HG03432 (cell line): ENCODE measurements around the gene NID1.
"Not testable (repeated sequence)": the region's sequence is repeated elsewhere in the genome, so short reads cannot be mapped to it uniquely, and the experiment has no call there.

Source experiments
- ATAC-seq: cut with Tn5 transposase; IDR thresholded peaks from one replicate; pipeline ENCODE4 v1.9.1; 2021; ENCODE audit warnings: mild to moderate bottlenecking, moderate library complexity; ENCODE audit not compliant: unreplicated experiment

Gene NID1

GRCh38 chr1:235972691-235973090 lies 92.2 kb downstream of the NID1 start:
- ATAC-seq, result not testable (repeated sequence)

DNA sequence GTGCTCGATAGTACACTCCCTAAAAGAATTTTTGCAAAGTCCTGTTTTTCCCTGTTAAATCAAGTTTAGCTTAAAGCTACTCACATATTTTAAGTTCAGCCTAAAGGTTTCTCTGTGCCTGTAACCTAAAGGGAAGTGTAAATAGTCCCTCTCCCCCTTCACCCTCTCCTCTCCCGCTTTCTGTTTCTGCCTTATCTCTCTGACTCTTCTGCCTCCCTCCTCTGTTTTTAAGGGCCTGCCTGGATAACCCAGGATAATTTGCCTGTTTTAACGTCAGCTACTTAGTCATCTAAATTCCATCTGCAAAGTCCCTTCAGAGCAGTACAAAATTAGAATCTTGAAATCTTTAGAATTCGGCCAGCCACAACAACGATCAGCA lies 92.6 kb downstream of the NID1 start:
- peak; percentile 52 for ATAC-seq

GRCh38 chr1:235971571-235972310 lies 93.1 kb downstream of the NID1 start:
- peak; percentile 95 for ATAC-seq

- no peak for ATAC-seq
Observed at GRCh38 chr1:235971020-235971419, 93.9 kb downstream of the NID1 start.

- ATAC-seq, result no peak
Observed at GRCh38 chr1:235968831-235969230, 96.1 kb downstream of the NID1 start.

GRCh38 chr1:235966134-235966533 lies 98.8 kb downstream of the NID1 start:
- not testable (repeated sequence) for ATAC-seq

- ATAC-seq, result no peak
Observed at GRCh38 chr1:235960809-235961208, 104.1 kb downstream of the NID1 start.

- no peak for ATAC-seq
Observed at GRCh38 chr1:235958021-235958420, 106.9 kb downstream of the NID1 start.

- no peak for ATAC-seq
Observed at GRCh38 chr1:235955777-235956176, 109.1 kb downstream of the NID1 start.

DNA sequence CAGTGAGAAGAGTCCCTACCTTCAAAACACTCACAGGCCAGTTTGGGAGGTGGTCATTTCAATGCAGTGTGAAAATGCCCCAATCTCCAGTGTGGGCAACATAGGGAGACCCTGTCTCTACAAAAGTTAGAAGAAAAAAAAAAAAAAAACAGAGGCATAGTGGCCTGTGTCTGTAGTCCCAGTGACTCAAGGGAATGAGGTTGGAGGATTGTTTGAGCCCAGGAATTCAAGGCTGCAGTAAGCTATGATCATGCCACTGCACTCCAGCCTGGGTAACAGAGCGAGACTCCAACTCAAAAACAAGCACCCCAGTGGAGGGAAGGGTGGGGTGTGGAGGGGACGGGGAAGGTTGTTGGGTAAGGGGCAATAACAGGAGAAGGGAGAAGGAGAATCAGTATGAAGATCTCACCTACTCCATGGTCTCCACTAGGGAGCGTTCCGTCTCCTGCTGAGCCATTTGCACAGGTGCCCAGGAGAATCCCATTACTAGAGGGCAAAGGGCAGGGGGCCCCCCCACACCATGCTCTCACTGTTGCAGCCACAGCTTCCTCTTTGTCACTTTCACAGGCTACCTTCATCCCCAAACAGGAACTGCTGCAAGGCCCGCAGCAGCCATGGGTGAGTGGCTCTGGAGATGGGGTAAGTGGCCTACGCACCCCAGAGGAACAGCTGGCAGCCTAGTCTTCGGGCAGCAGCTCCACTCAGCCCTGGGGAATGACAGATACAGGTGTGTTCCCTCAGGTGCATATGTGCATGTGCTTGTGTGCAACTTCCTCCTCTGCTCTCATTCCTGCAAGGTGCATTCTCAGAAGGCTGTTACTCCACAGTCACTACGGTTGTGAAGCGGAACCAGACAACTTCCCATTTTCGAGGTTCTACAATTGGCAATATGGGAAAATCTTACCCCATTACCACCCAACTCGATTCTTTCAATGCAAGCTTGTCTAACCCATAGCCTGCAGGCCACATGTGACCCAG lies 110.3 kb downstream of the NID1 start:
- ATAC-seq, result peak; percentile 97

DNA sequence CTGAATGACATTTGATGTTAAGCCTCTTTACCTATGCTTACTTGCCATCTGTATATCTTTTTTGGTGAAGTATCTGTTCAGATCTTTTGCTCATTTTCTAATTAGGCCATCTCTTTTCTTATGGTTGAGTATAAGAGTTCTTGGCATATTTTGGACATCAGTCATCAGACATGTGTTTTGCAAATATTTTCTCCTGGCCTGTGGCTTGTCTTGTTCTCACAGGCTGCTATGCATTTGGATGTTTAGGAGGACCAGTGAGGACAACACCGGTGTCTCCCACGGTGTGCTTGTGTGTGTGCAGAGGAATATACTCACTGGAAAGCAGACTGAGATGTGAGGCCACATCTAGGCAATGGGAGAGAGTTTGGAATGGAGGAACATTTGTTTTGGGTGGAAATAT lies 111.1 kb downstream of the NID1 start:
- no peak for ATAC-seq

GRCh38 chr1:235952950-235953615 lies 111.8 kb downstream of the NID1 start:
- ATAC-seq, result peak; percentile 50

DNA sequence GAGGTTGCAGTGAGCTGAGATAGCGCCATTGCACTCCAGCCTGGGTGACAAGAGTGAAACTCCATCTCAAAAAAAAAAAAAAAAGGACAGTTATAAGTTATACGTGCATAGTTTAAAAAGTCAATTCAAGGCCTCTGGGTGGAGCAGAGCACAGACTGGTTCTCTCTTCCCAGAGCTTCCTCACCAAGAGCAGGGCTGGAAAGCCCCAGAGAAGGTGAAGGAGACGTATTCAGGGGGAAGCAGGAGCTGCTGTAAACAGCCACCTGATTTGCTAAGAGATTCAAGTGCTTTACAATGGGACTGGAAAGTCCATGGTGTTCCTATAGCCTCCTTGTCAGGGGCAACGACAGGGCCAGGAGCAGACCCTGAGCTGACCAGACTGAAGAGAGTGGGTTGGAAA lies 113.2 kb downstream of the NID1 start:
- no peak for ATAC-seq

GRCh38 chr1:235950318-235950717 lies 114.6 kb downstream of the NID1 start:
- ATAC-seq, result no peak

- ATAC-seq, result no peak
Observed at GRCh38 chr1:235948774-235949427, 116.0 kb downstream of the NID1 start.

- ATAC-seq, result no peak
Observed at GRCh38 chr1:235947989-235948388, 116.9 kb downstream of the NID1 start.

DNA sequence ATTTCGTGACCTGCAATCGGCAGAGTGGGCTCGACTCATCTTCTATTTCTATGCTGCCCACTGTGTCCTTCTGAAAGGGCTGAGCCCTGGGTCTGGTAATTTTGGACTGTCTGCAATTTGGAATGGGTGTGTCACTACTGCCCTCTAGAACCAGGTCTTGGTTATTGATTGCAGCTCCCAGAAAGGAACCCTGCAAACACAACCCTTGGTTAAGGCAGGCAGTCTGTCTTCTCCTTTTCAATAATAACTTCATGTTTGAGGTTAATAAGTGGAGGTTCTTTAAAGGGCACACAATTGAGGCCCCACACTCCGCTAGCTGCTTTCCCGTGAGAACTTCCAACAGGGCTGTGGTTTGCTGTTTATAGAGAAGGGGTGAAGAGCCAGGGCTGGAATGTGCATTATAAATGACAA lies 118.3 kb downstream of the NID1 start:
- peak; percentile 75 for ATAC-seq

- ATAC-seq, result peak; percentile 77
Observed at GRCh38 chr1:235945775-235946570, 118.9 kb downstream of the NID1 start.

DNA sequence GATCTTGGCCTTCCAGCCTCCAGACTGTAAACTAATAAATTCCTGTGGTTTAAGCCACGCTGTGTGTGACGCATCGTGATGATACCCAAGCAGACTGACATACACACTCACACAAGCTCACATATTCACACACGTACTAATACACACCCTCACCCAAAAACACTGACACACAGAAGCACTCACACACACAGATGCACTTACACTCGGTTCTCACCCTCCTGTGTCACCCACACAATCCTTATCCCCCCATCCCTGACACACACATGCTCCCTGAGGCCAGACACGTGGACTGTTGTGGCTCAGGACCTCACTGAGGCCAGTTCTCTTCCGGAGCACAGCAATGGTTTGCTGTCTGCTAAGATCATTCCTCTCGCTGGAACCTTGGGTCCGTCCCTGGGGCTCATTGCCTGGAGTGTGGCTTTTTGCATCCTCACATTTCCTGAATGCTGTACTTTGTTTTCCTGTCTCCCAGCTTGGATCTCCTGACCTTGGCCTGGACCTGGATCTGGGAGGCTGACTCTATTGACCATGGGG lies 121.2 kb downstream of the NID1 start:
- no peak for ATAC-seq
